GM21529 (cell line): Measurements from ENCODE around the gene XPA.
"Not testable (repeated sequence)": the region's sequence is repeated elsewhere in the genome, so short reads cannot be mapped to it uniquely, and the experiment has no call there.

Source experiments
- ATAC-seq: cut with Tn5 transposase; IDR thresholded peaks from one replicate; pipeline ENCODE4 v1.9.1; 2021; ENCODE audit not compliant: unreplicated experiment

Gene XPA

DNA sequence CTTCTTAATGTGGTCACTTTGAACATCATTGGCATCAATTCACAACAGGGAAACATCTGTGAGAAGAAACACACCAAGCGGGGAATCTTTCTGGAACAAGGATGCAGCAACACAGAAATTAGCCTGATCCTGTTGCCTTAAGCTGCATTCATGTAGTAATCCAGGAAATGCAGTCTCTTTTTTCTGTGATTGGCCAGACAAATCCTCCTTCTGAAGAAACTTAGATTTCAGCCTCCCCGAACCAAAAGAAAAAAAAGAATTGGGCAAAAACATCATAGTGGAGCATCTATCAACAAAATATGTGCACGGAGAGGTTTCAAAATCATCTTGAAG lies 7.2 kb upstream of the XPA start:
- no peak for ATAC-seq

DNA sequence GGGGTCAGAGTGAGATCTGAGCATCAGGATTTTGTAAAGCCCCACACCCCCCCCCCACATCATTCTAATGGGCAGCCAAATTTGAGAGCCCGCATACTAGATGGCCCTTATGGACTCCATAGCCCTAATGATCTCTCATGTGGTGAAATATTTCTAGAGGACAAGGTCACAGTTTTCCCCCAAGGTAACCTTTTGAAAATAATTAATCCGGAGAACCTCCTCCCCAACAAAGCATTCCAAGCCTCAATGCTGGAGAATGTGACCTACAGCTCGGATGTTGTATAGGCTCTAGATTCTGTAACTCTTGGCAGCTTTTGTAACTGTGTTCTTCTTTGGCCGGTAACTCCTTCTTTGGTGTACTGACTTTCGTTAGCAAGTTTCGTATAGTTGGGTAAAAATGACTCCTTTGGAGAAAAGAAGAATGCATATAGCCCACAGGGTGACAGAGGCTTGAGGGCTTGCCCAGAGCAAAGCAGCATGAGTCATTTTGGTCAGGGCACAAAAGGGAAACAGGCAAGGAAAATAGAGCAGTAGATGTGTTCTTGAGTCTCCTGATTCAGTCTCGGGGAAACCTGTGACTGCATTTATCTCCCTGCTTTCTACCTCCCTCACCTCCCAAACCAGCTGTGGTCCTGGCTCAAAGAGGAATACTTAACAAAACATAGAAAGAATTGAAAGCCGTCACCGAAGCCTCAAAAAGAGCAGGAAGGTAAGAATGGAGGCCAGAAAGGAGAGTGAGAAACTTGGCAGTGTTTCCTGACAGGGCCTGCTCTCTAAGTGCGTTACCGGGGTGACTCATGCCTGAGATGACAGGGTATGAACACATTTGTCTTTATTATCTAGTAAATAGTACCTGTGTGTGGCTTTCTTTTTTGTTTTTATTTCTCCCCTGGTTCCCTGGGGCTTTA lies 6.6 kb upstream of the XPA start:
- ATAC-seq, result no peak

DNA sequence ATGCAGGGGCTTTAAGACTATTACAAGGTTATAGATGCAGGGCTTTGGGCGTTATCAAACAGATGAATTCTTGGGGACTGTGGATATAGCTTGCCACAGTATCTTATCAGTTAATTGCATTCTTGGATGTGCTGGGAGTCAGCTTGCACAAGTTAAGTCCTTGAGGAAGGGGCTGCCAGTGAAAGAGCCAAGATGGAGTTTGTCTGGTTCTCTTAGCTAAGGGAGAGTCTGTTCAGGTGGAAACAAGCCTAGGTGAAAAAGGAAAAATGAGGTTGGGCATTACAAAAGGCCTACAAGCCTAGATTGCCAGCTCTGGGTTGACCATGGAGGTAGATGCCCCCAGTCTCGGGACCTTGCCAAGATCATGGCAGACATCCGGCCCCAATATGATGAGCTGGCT lies 2.7 kb upstream of the XPA start:
- not testable (repeated sequence) for ATAC-seq

DNA sequence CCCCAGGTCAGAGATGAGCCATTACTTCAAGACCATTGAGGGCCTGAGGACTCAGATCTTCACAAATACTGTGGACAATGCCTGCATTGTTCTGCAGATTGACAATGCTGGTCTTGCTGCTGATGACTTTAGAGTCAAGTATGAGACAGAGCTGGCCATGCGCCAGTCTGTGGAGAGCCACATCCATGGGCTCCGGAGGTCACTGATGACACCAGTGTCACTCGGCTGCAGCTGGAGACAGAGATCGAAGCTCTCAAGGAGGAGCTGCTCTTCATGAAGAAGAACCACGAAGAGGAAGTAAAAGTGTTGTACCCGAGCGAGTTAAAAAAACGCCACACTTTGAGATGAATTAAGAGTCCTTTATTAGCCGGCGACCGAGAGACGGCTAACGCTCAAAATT lies 2.1 kb upstream of the XPA start:
- ATAC-seq, result not testable (repeated sequence)

DNA sequence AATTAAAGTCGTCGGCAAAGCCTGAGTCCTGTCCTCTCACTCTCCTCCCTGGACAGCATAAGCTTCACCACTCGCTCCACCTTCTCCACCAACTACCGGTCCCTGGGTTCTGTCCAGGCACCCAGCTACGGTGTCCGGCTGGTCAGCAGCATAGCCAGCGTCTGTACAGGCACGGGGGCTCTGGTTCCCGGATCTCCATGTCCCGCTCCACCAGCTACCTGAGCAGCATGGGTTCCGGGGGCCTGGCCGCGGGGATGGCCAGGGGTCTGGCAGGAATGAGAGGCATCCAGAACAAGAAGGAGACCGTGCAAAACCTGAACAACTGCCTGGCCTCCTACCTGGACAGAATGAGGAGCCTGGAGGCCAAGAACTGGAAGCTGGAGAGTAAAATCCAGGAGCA lies 1.7 kb upstream of the XPA start:
- no peak for ATAC-seq

DNA sequence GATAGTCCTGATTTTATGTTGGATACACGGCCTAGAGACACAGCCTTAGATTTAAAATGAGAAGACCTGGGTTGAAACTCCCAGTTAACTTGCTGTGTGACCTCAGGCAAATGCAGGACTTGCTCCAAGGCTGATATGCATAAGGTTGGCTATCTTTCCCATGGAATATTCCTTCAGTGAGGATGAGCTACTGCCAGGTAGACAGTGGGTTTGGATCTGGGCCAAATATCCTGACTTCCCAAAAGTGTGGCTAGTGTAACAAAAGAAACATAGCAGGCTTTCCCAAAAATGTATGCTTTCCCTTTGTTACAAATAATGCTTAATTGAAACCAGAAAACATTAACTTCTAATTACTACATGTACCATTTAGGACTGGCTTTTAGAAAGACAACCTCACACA lies 697 bp upstream of the XPA start:
- no peak for ATAC-seq

DNA sequence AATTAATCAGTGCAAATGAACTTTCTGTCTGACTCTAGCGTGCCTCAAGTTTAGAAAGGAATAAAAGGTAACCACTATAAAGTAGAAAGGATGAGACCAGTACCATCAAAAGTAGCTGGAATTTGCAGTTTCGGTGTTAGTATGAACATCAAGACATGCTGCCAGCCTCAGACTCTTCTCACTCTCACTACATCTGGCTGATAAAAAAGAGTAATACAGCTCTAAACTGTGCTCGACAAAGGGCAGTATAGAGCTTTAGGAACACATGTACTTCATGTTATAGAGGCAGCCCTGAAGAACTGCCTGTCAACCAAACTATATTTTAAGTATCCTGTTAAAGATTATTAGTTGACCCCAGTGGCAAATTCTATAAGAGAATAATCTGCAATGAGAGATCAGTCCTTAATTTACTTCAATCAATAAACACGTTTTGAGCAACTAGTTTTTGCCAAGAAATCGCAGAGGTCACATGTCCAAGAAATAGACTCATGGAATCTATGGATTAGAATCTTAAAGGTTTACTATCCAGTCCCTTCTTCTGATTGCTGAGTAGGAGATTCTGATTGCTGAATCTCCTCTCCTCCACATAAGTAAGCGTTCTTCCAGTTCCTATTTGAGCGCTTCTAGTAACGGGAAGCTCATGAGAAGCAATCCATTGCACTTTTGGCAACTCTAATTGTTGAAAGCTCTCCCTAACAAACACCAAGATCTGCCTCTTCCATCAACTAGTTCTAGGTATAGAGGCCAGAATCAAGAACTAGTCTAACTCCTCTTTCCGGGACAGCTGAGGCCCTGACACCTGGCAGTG lies 941 bp downstream of the XPA start:
- ATAC-seq, result no peak

DNA sequence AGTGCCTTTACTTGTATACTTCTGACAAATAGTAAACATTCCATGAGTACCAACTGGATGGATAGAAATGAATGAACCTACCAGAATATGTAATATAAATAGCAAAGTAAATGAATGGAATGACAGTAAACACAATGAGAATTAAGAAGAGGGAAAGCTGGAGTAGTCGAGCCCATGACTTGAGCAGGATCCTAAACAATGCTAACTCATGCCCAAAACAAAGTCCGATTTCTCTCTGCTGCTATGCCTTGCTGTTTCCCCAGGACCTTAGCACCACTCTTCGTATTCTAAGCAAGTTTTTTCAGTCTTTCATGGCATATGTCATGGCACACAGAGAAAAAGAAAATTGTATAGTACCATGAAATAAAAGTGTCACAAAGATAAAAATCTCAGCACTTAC lies 1.8 kb downstream of the XPA start:
- no peak for ATAC-seq

DNA sequence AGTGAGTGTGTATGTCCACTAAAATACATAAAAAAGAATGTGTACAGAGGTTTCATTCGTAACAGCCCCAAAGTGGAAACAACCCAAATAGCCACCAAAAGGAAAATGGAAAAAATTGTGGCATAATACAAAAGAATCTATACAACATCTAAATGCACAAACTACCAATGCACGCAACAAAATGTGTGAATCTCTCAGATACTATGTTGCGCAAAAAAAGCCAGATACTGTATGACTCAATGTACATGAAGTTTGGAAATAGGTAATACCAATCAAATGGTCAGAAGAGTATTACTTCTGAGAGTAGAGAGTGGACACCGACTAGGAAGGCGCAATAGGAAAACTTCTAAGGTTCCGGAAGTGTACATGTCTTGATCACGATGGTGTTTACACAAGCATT lies 2.4 kb downstream of the XPA start:
- ATAC-seq, result no peak

DNA sequence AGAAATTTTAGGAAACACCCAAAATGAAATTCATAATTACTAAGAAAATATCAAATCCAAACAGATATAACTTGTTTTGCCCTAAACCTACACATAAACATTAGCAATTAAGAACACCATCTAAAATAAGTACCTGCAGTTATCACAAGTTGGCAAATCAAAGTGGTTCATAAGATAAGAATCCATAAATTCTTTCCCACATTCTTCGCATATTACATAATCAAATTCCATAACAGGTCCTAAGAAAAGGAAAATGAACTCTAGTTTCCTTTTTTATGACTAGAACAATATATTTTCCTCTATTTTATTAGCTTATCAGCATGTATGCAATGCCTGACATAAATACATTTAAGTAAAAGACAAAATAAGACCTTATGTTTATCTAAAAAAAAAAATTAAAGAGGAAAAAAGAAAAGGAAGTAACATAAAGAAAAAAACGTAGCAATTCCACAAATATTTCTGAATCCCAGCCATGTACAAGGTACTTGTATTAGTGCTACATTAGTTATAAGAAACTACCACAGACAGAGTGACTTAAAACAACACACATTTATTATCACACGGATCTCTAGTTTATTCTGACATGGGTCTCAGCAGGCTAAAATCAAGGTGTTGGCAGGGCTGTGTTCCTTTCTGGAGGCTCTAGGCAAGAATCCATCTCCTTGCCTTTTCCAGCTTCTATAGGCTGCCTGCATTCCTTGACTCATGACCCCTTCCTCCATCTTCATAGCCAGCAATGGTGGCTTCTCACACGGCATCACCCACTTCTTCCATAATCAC lies 7.5 kb downstream of the XPA start:
- ATAC-seq, result no peak

DNA sequence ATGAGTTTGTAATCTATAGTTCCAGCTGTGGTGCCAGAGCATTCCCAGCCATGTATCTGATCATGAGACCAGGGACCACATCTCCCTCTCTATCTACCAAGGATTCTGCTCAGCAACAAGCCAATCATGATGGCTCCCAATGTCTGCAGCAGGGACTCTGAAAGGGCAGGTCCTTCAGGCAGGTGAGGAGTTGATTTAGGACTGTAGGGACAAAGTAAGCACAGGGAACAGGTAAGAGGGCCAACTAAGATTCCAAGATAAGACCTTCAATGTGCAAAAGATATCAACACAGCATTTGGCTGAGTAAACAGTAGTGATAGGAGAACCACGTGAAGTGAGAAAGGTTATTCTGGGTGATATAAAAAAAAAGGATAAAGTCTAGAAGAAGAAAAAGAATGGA lies 8.5 kb downstream of the XPA start:
- no peak for ATAC-seq

DNA sequence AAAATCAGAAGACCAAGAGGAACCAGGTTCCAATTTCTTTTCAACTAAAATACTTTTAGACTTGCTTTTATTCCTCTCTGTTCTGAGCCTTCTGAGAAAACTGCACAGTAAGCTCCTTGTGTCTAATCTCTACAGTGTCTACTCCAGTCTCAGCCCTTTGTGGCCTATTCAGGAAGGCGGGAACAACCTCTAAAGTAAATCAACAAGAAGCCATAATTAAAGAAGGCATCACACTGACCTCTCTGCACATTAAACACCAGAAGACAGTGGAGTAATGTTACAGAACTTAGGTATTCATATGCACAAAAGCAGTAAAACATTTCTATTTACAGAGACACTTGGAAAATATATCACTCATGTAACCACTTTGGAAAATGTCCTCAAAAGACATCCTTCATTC lies 14.9 kb downstream of the XPA start:
- no peak for ATAC-seq

DNA sequence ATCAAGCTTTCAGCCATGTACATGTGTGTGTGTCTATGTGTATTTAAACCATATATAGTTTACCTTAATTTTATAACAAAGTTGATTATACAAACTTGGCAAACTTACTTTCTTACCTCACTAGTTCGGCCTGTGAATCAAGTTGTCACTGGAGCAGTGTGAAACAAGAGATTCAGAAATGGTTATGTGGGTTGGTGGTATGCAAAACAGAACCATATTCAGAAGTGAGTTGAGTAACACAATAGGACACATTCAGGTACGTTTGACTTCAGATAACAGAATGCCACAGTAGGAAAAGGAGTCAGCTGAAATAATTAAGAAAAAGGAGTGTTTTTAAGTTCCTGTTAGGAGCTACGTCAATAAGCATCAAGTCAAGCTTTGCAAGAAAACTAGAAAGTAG lies 21.5 kb downstream of the XPA start:
- ATAC-seq, result no peak

DNA sequence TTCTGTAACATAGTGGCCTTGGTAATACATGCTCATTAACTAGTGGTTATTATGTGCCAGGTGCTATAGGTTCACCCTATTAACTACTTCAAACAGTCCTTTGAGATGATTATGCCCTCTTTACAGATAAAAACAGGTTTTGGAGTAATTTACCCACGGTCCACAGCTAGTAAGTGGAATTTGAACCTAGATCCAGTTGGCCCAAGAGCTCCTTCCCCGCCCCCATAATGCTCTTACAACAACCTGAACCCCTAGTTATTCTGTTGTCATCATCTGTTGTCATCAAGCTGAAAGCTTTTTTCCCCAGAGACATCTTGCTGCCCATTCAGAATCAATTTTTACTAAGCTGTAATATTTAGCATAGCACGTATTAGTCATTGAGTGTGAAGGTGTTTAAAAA lies 23.2 kb downstream of the XPA start:
- no peak for ATAC-seq

DNA sequence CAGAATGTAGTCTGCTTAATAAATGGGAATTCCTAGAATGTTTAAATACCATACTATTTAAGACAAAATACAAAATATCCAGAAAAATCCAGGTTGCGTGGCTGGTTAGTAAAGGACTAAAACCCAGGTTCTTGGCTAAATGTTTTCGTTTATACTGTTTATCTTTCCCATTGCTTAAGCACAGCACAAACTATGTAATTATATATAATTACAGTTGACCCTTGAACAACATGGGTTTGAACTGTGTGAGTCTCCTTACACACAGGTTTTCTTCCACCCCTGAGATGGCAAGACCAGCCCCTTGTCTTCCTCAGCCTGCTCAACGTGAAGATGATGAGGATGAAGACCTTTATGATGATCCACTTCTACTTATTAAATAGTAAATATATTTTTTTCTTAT lies 24.7 kb downstream of the XPA start:
- no peak for ATAC-seq

DNA sequence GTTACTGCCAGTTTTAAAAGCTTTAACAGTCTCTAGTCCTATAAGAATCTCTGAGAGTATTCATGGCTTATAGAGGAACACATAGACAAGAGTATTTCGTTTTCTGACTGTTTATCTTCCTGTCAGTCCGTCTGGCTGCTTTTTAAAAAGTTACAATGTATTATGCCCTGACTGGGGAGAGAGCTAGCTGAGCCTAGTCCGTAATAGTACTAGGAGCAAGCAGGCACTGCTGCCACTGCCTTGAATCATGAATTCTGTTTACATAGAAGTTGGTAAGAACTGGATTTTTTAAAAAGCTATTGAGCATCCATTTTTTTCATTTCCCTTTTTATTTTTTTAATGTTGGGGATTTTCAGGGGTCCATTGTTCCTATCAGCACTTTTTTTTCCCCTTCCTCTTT lies 26.6 kb downstream of the XPA start:
- no peak for ATAC-seq

DNA sequence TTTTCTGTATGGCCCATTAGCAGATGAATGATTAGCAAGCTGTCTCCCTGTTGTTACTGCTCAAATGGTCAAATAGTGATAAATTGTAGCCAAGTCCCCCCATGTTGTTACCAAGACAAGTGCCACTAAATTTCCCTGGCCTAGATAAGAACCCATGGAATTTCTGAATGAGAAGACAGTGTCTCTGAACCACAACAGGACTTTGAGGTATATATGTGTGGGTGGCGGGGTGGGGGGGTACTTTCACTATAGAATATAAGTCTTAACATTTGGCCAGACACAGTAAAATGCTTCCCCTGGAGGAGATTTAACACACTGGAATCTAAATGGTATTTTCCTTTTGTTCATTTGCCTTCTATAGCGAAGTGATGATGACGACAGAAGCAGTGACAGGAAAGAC lies 28.7 kb downstream of the XPA start:
- no peak for ATAC-seq

DNA sequence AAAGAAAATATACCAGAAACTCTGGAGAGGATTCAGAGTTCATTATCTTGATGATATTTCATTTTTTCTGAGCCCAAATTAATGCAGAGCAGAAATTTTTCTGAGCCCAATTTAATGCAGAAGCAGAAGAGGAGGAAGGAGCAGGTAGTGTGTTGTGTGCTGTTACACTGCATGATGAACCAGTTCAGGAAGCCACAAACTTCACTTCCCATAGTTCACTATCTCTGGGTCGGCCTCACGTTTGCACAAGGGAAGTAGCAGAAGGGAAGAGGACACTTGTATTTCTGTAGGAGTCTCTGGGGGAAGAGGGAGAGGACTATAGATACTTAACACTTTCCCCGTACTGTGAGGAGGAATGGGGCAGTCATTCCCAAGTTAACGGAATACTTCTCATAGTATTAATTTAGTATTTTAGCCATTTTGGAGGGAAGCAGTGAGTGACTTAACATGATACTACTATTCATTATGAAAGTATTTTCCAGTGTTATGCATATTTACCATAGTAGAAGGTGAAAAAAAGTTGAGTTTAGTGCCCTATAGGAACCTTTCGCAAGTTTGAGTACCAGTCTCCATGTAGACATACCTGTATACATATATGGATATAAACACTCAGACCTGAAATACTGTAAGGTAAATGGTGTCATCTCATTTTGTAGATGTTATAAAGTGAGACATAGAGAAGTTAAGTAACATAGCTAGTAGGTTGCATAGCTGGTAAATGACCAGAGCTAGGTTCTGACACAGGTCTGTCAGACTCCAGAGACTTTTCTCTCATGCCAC lies 30.0 kb downstream of the XPA start:
- ATAC-seq, result no peak

DNA sequence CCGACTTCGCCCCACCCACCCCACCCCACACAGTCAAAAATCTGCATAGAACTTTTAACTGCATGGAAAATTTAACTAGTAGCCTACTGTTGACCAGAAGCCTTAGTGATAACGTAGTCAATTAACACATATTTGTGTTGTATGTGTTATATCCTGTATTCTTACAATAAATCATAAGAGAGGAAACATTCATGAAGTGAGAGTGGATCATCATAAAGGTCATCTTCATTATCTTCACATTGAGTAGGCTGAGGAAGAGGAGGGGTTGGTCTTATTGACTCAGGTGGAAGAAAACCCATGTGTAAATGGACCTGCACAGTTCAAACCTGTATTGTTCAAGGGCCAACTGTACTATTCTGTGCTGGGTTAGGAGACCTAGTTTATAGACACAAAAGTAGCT lies 31.4 kb downstream of the XPA start:
- no peak for ATAC-seq

DNA sequence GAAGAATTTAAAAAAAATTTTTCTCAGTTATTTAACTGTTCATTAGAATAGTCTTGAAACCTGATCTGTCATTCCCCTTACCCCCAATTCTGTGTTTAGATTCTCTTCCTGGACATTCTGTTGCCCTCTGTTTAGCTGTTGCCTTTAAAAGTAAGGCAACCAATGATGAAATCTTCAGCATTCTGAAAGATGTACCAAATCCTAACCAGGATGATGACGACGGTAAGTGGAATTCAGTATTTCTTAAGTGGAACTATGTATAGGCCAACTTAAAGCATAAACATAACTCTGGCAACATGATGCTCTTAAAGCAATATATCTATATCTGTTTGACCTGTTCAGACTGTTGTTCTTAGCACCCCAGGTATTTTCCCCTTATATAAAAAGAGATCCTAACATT lies 36.3 kb downstream of the XPA start:
- ATAC-seq, result no peak

DNA sequence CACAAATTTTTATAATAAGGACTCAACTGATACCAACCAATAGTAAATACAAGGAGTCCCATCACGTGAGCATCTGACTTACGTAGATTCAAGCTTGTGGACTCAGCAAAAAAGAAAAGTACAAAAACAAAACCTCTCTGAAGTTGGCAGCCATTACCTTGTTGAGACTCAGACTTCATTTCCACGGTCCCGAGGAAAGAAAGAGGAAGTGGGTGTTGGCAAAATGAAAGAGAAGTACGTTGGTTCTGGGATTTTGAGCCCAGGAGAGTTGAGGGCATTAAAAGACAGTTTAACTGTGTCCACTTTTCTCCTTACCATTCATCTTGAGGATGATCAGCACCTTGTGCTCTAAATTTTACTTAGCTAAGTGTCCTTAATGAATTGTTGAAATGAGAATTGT lies 36.8 kb downstream of the XPA start:
- no peak for ATAC-seq
